Measurements from ENCODE around the gene HOXB3.

- TF ChIP-seq CTCF (conservative IDR thresholded peaks at IDR 0.05 in 1 of 2, IDR thresholded peaks at IDR 0.05 in 1 of 2; ENCODE audit: low read depth in 1 of 2, low read length in 2 of 2): no peak
- no peak for TF ChIP-seq EZH2 (IDR thresholded peaks at IDR 0.05; ENCODE audit: low read length, missing control alignments)
These were observed 47.6 kb upstream of the HOXB3 start for GRCh38 chr17:48637323-48638260.

Measured in fibroblast of lung (primary cell).